Common myeloid progenitor, CD34-positive (primary cell): ENCODE measurements around the gene PBRM1.

Experiments
- CTCF ChIA-PET: fragments of 350-600 bp; sonication (Branson Sonifier 250); formaldehyde crosslinking; loops from one replicate; lab custom pipeline; 2021; ENCODE audit warnings: antibody characterized with exemption; lab: Charles Lee
- POLR2A ChIA-PET: fragments of 350-600 bp; sonication (Branson Sonifier 250); formaldehyde crosslinking; loops from one replicate; lab custom pipeline; 2021; ENCODE audit warnings: antibody characterized with exemption; lab: Charles Lee
- DNase-seq, 3 donors: peaks; one replicate each; pipeline versions ENCODE4 v3.0.0 to v3.0.0-alpha.2; 2013
- H3K27ac ChIP-seq, 2 experiments: 1 replicate in 1 of 2; 2 replicates in 1 of 2; pipeline ENCODE4 v1.7.0; 2013; ENCODE audit warnings: inconsistent platforms in 2 of 2, low read length in 2 of 2, mild to moderate bottlenecking in 2 of 2, low read depth in 1 of 2, moderate library complexity in 1 of 2; ENCODE audit not compliant: severe bottlenecking in 2 of 2, insufficient read depth in 1 of 2, poor library complexity in 1 of 2
- H3K27me3 ChIP-seq, 5 experiments: replicated peaks in 2 of 5; 1 replicate in 3 of 5; 2 replicates in 2 of 5; pipeline versions ENCODE4 v1.6.1 to v1.7.0; 2013; ENCODE audit warnings: low read length in 4 of 5, mild to moderate bottlenecking in 2 of 5, moderate library complexity in 2 of 5, inconsistent platforms in 1 of 5; ENCODE audit not compliant: insufficient read depth in 5 of 5, control insufficient read depth in 4 of 5
- H3K36me3 ChIP-seq, 4 experiments: 1 replicate in 2 of 4; 2 replicates in 2 of 4; pipeline versions ENCODE4 v1.6.1 to v1.7.0; 2013; ENCODE audit warnings: low read length in 3 of 4, control low read depth in 1 of 4, mild to moderate bottlenecking in 1 of 4; ENCODE audit not compliant: control insufficient read depth in 4 of 4, insufficient read depth in 4 of 4
- H3K4me1 ChIP-seq, 4 experiments: 1 replicate in 3 of 4; 2 replicates in 1 of 4; pipeline versions ENCODE4 v1.6.1 to v1.7.1; 2013; ENCODE audit warnings: low read length in 3 of 4, mild to moderate bottlenecking in 3 of 4, control low read depth in 1 of 4, inconsistent platforms in 1 of 4, moderate library complexity in 1 of 4; ENCODE audit not compliant: control insufficient read depth in 4 of 4, insufficient read depth in 4 of 4; ENCODE audit errors: control extremely low read depth in 1 of 4
- H3K4me3 ChIP-seq, 7 experiments: 1 replicate in 4 of 7; 2 replicates in 3 of 7; pipeline versions ENCODE4 v1.5.1 to v1.7.0; 2013; ENCODE audit warnings: mild to moderate bottlenecking in 7 of 7, low read length in 6 of 7, moderate library complexity in 6 of 7, inconsistent platforms in 2 of 7, low read depth in 2 of 7, control low read depth in 1 of 7; ENCODE audit not compliant: insufficient read depth in 4 of 7, control insufficient read depth in 1 of 7; ENCODE audit errors: extremely low read depth in 1 of 7
- H3K9me3 ChIP-seq, 5 experiments: 1 replicate in 4 of 5; 2 replicates in 1 of 5; pipeline versions ENCODE4 v1.6.1 to v1.7.1; 2013; ENCODE audit warnings: low read length in 4 of 5, mild to moderate bottlenecking in 2 of 5, inconsistent platforms in 1 of 5, low read depth in 1 of 5, moderate library complexity in 1 of 5; ENCODE audit not compliant: control insufficient read depth in 4 of 5, insufficient read depth in 2 of 5; ENCODE audit errors: control extremely low read depth in 1 of 5
- WGBS: methylation state at CpG from one replicate; pipeline ENCODE4 v1.1.5; 2013; ENCODE audit not compliant: insufficient coverage; 5-methylcytosine and 5-hydroxymethylcytosine counted together

Gene PBRM1

DNA sequence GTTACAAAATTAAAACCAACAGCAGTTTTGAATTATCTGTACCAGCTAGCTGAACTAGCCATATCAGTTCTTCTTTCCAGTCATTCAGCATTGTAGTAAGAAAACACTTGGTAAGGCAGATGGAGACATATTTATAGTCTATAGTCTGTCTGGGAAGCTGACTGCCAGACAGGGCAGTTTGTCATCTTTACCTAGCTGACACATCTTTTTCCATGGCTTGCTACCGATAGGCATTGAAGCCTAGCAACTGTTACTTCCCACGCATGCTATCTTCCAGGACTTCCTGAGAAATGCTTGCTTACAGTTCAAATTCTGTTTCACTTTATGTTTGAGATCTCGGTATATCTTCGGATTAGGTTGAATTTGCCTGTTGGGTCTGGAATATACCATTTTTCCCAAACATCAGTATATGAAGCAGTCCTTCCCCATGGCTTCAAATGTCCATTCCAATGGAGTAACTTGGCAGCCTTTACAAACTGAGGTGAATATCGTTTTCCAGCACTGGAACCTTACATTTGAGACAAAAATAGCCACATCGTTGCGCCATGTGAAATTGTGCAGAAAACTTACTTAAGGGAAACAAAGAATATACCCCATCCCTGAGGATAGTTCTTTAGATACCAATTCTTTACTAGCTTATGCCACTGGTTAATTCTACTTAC is 8.9 kb upstream of the PBRM1 start:
- ChIA-PET CTCF (no interaction called here), POLR2A (no interaction called here)
- no peak overlapping the region for H3K4me3 ChIP-seq
- no peaks in the 10 kb centered on the region for H3K4me1 ChIP-seq
- H3K36me3 ChIP-seq = peaks cover 41 to 81% (median 69%) of the 10 kb centered on the region in 4 experiments
- no peak overlapping the region for H3K27ac ChIP-seq
- WGBS = 94% methylated on average over 5 of the region's 7 CpGs
- no peak for DNase-seq
- no peaks in the 10 kb centered on the region for H3K27me3 ChIP-seq
- no peaks in the 10 kb centered on the region for H3K9me3 ChIP-seq

DNA sequence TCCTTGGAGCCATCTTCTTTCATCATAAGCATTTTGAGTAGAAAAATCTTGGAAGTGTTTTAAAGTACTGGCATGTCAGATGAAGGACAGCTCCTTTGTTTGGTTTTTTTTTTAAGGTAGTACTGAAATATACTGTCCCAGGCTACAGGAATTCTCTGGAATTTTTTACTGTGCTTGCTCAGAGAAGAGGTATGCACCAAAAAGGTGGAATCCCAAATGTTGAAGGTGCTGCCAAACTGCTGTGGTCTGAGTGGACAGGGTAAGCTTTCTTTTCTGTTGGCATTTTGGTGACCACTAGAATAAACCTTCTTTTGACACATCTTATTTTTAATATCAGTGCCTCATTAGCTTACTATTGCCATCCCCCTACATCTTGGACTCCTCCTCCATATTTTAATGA is 7.4 kb upstream of the PBRM1 start:
- Histone ChIP-seq H3K27ac (no peak overlapping the region), H3K4me1 (no peaks in the 10 kb centered on the region), H3K4me3 (no peak overlapping the region), H3K36me3 (peaks cover 45 to 91% (median 82%) of the 10 kb centered on the region in 4 experiments), H3K27me3 (no peaks in the 10 kb centered on the region), H3K9me3 (no peaks in the 10 kb centered on the region)
- POLR2A ChIA-PET = interaction anchor here (1.0 kb wide), 1 partner anchor 12 kb away, joined by 5 read pairs; no protein-coding TSS in a partner anchor
- DNase-seq = no peak
- CTCF ChIA-PET = interaction anchor here (0.6 to 1.9 kb wide), 3 partner anchors 16 to 255 kb away, joined by 3 to 5 read pairs (median 4); no protein-coding TSS in a partner anchor

DNA sequence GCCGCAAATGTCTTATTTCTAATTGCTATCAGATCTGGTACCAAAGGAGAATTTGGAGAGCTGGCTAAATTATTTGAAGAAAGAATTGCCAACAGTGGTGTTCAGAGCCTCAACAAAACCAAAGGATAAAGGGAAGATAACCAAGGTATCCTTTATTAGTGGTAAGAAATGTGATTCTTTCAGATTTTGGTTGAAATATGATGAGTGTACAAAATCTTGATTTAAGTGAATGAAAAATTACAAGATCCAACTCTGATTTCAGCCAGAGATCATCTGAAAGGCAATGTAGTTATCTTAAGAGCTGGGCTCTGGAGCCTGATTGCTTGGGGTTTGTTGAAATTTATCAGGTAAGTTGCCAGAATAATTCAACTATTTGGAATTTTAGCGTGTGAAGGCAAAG is 4.8 kb upstream of the PBRM1 start:
- Histone ChIP-seq H3K4me3 (no peak overlapping the region), H3K4me1 (peaks cover 8 to 16% (median 13%) of the 10 kb centered on the region in 4 experiments), H3K27me3 (no peaks in the 10 kb centered on the region), H3K9me3 (no peaks in the 10 kb centered on the region), H3K36me3 (peaks cover 34 to 81% (median 72%) of the 10 kb centered on the region in 4 experiments), H3K27ac (no peak overlapping the region)
- CTCF ChIA-PET = interaction anchor here (1.7 to 2.2 kb wide), 2 partner anchors 8 to 13 kb away, joined by 3 to 11 read pairs; no protein-coding TSS in a partner anchor
- no peak for DNase-seq
- 100% methylated on average over 2 of the region's 2 CpGs for WGBS
- POLR2A ChIA-PET = no interaction called here

DNA sequence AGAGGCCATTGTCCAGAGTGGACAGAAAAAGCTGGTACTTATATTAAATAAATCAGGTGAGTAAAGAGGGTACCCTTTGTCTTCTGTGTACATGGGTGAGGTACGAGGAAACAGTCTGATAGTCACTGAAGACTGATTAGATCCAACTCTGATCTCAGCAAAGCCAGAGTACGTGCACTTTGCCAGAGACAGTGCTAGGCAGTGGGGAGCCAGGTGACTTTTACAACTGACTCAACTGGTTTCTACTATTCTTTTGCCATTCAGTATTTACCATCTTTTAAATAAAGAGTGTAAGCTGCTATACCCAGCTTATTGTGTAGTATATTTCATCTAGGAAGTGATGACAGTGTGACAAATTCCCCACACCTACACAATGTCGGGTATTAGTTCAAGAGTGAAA is 3.4 kb upstream of the PBRM1 start:
- POLR2A ChIA-PET = no interaction called here
- CTCF ChIA-PET = interaction anchor here (2.2 kb wide), 1 partner anchor 9 kb away, joined by 11 read pairs; no protein-coding TSS in a partner anchor

DNA sequence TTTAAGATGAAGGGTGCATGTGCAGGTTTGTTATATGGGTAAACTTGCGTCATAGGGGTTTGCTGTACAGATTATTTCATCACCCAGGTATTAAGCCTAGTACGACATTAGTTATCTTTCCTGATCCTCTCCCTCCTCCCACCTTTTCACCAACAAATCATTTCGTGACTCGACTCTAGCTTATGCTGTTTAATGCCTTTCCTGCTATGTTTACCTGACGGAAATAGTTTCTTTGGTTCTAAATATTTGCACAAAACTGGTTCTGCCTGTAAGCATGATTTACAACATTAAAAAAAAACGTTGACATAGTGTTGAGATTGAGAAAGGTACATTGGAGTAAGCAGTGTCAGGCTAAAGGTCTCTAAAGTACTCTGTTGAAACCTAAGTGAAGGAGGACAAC is 2.6 kb upstream of the PBRM1 start:
- Histone ChIP-seq H3K4me3 (no peak overlapping the region), H3K4me1 (peaks cover 13 to 33% (median 22%) of the 10 kb centered on the region in 4 experiments), H3K9me3 (no peaks in the 10 kb centered on the region), H3K27me3 (no peaks in the 10 kb centered on the region), H3K36me3 (peaks cover 23 to 61% (median 53%) of the 10 kb centered on the region in 4 experiments), H3K27ac (peak overlapping the region in 1 of 2 experiments; percentile 32)
- CTCF ChIA-PET = interaction anchor here (1.2 to 2.2 kb wide), 2 partner anchors 10 to 17 kb away, joined by 3 to 11 read pairs; partner anchors contain the start of gene GLT8D1
- WGBS = 100% methylated on average over 5 of the region's 6 CpGs
- DNase-seq = no peak
- POLR2A ChIA-PET = interaction anchor here (0.6 kb wide), 1 partner anchor 20 kb away, joined by 3 read pairs; no protein-coding TSS in a partner anchor

More for the DNA sequence above, 3.4 kb upstream of the PBRM1 start:
- H3K4me1 ChIP-seq = peaks cover 10 to 25% (median 21%) of the 10 kb centered on the region in 4 experiments
- 100% methylated on average over 1 of the region's 3 CpGs for WGBS
- no peak overlapping the region for H3K4me3 ChIP-seq
- DNase-seq = no peak
- H3K27ac ChIP-seq = peak overlapping the region in 1 of 2 experiments; percentile 32
- no peaks in the 10 kb centered on the region for H3K9me3 ChIP-seq
- H3K36me3 ChIP-seq = peaks cover 29 to 68% (median 61%) of the 10 kb centered on the region in 4 experiments
- H3K27me3 ChIP-seq = no peaks in the 10 kb centered on the region

DNA sequence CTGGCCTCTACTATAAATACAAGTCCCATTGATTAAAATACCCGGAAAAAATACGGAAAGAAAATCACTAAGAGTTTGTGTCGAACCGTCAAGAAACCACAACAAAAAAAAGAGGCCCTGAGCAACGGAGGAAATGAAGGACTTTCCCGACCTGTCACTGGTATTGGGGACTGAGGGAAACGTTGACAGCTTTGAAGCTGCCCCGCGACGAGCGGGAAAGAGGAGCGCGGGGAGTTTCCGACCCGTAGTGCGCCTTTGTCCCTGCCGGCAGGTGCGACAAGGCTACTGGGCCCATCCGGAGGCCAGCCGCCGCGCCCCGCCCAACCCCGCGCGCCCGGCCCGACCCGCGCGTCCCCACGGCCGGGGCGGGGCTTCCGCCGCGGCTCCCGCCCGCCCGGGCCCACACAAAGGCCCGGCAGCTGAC is 416 bp downstream of the PBRM1 start:
- H3K27me3 ChIP-seq = no peaks in the 10 kb centered on the region
- POLR2A ChIA-PET = interaction anchor here (1.6 kb wide), 1 partner anchor 11 kb away, joined by 4 read pairs; no protein-coding TSS in a partner anchor
- peak overlapping the region; percentile 46 to 99 (median 93) for H3K4me3 ChIP-seq
- H3K36me3 ChIP-seq = peaks cover 11 to 40% (median 31%) of the 10 kb centered on the region in 4 experiments
- H3K27ac ChIP-seq = peak overlapping the region; percentile 94 to 97
- H3K4me1 ChIP-seq = peaks cover 13 to 56% (median 30%) of the 10 kb centered on the region in 4 experiments
- peak; percentile 62 to 81 (median 73) for DNase-seq
- H3K9me3 ChIP-seq = no peaks in the 10 kb centered on the region
- 0% methylated on average over 18 of the region's 41 CpGs for WGBS
- CTCF ChIA-PET = no interaction called here

DNA sequence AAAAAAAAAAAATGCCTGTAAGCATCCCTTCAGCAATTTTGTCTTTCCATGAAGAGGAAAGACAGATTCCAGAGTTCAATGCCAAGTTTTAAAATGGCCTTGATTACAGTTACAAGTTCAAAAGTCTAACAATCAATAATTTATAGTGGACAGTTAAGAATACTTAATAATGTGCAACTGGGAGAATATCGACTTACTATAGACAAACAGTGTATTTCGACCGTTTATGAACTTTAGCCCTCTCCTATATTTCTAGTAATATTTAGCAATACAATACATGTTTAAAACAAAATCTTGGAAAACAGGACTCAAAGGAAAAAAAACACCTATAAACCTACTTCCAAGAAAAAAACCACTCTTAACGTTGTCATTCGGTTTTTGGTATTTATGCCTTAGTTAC is 1.5 kb downstream of the PBRM1 start:
- Histone ChIP-seq H3K27ac (peak overlapping the region; percentile 46 to 97), H3K9me3 (no peaks in the 10 kb centered on the region), H3K4me1 (peaks cover 13 to 56% (median 30%) of the 10 kb centered on the region in 4 experiments), H3K4me3 (peak overlapping the region in 4 of 7 experiments; percentile 13 to 93 (median 83)), H3K27me3 (no peaks in the 10 kb centered on the region), H3K36me3 (peaks cover 17 to 40% (median 26%) of the 10 kb centered on the region in 4 experiments)
- ChIA-PET POLR2A (no interaction called here), CTCF (no interaction called here)
- no peak for DNase-seq
- WGBS = no CpG with 5 or more reads among the region's 5 CpGs
